ENCODE measurements around the gene MCAM.
A peak's percentile ranks its signal among the peaks of the same experiment; 100 is the strongest.

MCAM gene

DNA sequence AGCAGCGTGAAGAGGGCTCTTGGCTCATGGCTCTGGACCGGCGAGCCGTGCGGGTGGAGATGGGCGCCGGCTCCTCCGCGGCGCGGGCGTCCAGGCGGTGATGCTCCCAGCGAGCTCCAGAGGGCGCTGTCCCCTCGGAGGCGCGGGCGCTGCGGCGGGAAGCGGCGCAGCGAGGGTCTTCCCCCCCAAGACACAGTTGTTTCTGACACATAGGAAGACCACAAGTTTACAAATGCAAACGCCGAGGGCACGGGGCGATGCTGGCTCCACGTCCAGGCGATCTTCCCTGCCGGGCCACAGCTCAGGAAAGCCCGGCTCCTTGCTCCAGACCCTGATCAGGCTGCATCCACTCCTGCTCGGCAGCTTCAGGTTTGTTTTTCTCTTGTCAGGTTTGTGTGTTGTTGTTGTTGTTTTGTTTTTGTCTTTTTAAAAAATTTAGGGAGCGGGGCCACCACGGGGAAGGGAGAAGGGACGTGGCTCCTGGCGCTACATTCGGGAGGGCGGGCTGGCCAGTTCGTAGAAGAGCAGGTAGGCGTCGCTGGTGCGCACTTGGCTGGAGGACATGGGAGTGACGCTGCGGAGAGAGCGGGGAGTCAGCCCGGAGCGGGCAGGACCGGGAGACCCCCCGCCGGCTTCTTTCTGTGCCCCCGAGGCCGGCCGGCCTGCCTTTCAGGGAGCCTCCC is 39.6 kb upstream of the MCAM start:
- H3K9me3 ChIP-seq (ENCODE audit: control insufficient read depth, low read length) = no peaks in the 10 kb centered on the region
- WGBS, 2 experiments (ENCODE audit: insufficient coverage in 2 of 2) = 1 to 2% methylated on average over 40 to 52 of the region's 54 CpGs
- peaks cover 6% of the 10 kb centered on the region for H3K36me3 ChIP-seq (ENCODE audit: control insufficient read depth, insufficient read depth, low read length)
- H3K27ac ChIP-seq (ENCODE audit: low read depth, low read length, severe bottlenecking) = no peak overlapping the region
- H3K4me1 ChIP-seq (ENCODE audit: control insufficient read depth, insufficient read depth, low read length, poor library complexity, severe bottlenecking) = peaks cover 13% of the 10 kb centered on the region
- peak overlapping the region; percentile 33 for H3K4me3 ChIP-seq (ENCODE audit: extremely low read depth, insufficient read depth, low read length, poor library complexity, severe bottlenecking)

- Histone ChIP-seq H3K27ac (ENCODE audit: low read depth, low read length, severe bottlenecking) (no peak overlapping the region), H3K9me3 (ENCODE audit: control insufficient read depth, low read length) (no peaks in the 10 kb centered on the region), H3K36me3 (ENCODE audit: control insufficient read depth, insufficient read depth, low read length) (peaks cover 6% of the 10 kb centered on the region), H3K4me3 (ENCODE audit: extremely low read depth, insufficient read depth, low read length, poor library complexity, severe bottlenecking) (no peak overlapping the region), H3K4me1 (ENCODE audit: control insufficient read depth, insufficient read depth, low read length, poor library complexity, severe bottlenecking) (peaks cover 3% of the 10 kb centered on the region)
- 58 to 71% methylated on average over 4 to 5 of the region's 9 CpGs for WGBS, 2 experiments (ENCODE audit: insufficient coverage in 2 of 2)
Observed at GRCh38 chr11:119355091-119355843, 38.3 kb upstream of the MCAM start.

DNA sequence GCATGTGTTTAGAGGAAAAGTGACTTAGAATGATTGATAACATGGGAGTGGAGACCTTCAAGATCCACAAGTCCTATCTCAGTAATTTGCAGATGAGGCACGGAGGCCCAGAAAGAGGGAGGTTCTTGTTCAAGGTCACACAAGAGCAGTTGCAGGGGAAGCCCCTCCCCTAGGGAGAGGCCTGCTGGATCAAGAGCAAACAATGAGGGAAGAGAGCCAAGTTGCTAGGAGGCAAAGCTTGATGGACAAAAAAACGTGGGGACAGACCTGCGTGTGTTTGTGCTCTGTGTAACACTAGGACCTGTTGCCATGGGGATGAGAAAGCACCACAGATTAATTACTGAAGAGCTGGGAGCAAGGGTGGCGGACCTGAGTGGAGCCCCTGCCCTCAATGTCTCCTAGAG is 35.9 kb upstream of the MCAM start:
- Histone ChIP-seq H3K36me3 (ENCODE audit: control insufficient read depth, insufficient read depth, low read length) (peaks cover 4% of the 10 kb centered on the region), H3K4me1 (ENCODE audit: control insufficient read depth, insufficient read depth, low read length, poor library complexity, severe bottlenecking) (no peaks in the 10 kb centered on the region), H3K27ac (ENCODE audit: low read depth, low read length, severe bottlenecking) (no peak overlapping the region), H3K9me3 (ENCODE audit: control insufficient read depth, low read length) (no peaks in the 10 kb centered on the region), H3K4me3 (ENCODE audit: extremely low read depth, insufficient read depth, low read length, poor library complexity, severe bottlenecking) (no peak overlapping the region)
- WGBS, 2 experiments (ENCODE audit: insufficient coverage in 2 of 2) = 29 to 55% methylated on average over 3 to 4 of the region's 4 CpGs

DNA sequence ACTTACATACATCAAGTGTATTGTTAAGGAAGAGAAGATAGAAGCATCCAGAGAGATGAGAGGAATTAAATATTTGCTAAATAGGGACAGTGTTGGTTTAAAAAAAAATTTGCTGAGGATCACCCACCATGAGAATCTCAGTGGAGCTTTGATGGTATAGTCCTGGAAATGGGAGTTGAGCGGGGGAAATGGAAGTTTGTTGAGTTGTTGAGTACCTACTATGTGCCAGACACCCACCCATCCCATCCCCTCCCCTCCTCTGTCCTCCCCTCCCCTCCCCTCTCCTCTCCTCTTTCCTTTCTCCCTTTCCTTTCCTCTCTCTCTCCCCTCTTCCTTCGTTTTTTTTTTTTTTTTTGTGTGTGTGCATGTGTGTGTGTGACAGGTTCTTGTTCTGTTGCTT is 34.3 kb upstream of the MCAM start:
- no peaks in the 10 kb centered on the region for H3K4me1 ChIP-seq (ENCODE audit: control insufficient read depth, insufficient read depth, low read length, poor library complexity, severe bottlenecking)
- H3K36me3 ChIP-seq (ENCODE audit: control insufficient read depth, insufficient read depth, low read length) = no peaks in the 10 kb centered on the region
- WGBS, 2 experiments (ENCODE audit: insufficient coverage in 2 of 2) = no CpG with 5 or more reads among the region's 2 CpGs
- no peak overlapping the region for H3K27ac ChIP-seq (ENCODE audit: low read depth, low read length, severe bottlenecking)
- no peak overlapping the region for H3K4me3 ChIP-seq (ENCODE audit: extremely low read depth, insufficient read depth, low read length, poor library complexity, severe bottlenecking)
- no peaks in the 10 kb centered on the region for H3K9me3 ChIP-seq (ENCODE audit: control insufficient read depth, low read length)

- 78 to 88% methylated on average over 1 to 5 of the region's 6 CpGs for WGBS, 2 experiments (ENCODE audit: insufficient coverage in 2 of 2)
Observed at GRCh38 chr11:119350302-119350701, 33.4 kb upstream of the MCAM start.

DNA sequence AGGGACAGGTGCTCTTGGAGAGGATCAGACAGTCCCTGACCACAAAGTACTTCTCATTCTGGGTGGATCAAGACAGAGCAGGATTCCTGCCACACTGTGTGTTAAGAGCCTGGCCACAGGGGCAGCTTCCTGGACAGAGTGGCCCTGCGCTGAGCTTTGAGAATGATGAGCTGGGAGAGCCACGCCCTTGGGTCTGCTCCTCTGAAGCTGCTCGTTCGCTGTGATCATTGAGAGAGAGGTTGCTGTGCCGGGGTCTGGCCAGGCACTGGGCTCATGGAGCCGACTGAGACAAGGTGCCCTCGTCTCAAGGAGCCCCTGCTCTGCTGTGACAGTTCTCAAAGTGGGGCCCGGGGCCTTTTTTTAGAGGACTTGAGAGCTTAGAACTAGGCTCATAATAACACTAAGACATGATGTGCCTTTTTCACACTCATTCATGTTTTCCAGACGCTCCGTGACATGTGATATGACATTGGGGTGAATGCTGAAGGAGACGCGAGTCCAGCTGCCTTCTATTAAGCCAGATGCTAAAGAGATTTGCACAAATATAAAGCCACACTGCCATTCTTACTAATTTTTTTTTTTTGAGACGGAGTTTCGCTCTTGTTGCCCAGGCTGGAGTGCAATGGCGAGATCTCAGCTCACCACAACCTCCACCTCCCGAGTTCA is 31.1 kb upstream of the MCAM start:
- H3K4me3 ChIP-seq (ENCODE audit: extremely low read depth, insufficient read depth, low read length, poor library complexity, severe bottlenecking) = no peak overlapping the region
- WGBS, 2 experiments (ENCODE audit: insufficient coverage in 2 of 2) = 80 to 91% methylated on average over 10 to 13 of the region's 16 CpGs
- H3K4me1 ChIP-seq (ENCODE audit: control insufficient read depth, insufficient read depth, low read length, poor library complexity, severe bottlenecking) = no peaks in the 10 kb centered on the region
- H3K27ac ChIP-seq (ENCODE audit: low read depth, low read length, severe bottlenecking) = no peak overlapping the region
- H3K36me3 ChIP-seq (ENCODE audit: control insufficient read depth, insufficient read depth, low read length) = no peaks in the 10 kb centered on the region
- H3K9me3 ChIP-seq (ENCODE audit: control insufficient read depth, low read length) = no peaks in the 10 kb centered on the region

More at GRCh38 chr11:119350302-119350701, 33.4 kb upstream of the MCAM start:
- no peaks in the 10 kb centered on the region for H3K4me1 ChIP-seq (ENCODE audit: control insufficient read depth, insufficient read depth, low read length, poor library complexity, severe bottlenecking)
- no peaks in the 10 kb centered on the region for H3K36me3 ChIP-seq (ENCODE audit: control insufficient read depth, insufficient read depth, low read length)
- no peak overlapping the region for H3K27ac ChIP-seq (ENCODE audit: low read depth, low read length, severe bottlenecking)
- H3K4me3 ChIP-seq (ENCODE audit: extremely low read depth, insufficient read depth, low read length, poor library complexity, severe bottlenecking) = no peak overlapping the region
- H3K9me3 ChIP-seq (ENCODE audit: control insufficient read depth, low read length) = no peaks in the 10 kb centered on the region

DNA sequence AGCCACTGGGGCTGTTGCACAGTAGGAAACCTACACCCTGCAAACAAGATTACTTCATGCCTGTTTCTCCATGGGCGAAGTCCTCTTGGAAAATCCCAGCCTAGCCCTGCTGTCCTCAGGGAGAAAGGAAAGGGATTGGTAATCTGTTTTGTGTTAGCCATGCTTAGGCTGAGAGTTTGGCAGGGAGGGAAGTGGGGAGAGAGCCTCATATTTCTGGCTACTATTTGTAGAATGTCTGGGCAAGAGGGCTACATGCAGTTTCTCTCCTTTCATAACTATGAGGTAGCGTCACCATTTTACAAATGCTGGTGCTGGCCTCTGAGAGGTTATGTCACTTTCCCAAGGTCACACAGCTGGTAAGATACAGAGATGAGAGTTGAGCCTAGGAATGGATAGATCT is 30.3 kb upstream of the MCAM start:
- no peak overlapping the region for H3K27ac ChIP-seq (ENCODE audit: low read depth, low read length, severe bottlenecking)
- 100% methylated on average over 1 of the region's 2 CpGs; no CpG with 5 or more reads in 1 of the 2 experiments for WGBS, 2 experiments (ENCODE audit: insufficient coverage in 2 of 2)
- no peaks in the 10 kb centered on the region for H3K9me3 ChIP-seq (ENCODE audit: control insufficient read depth, low read length)
- H3K36me3 ChIP-seq (ENCODE audit: control insufficient read depth, insufficient read depth, low read length) = no peaks in the 10 kb centered on the region
- no peak overlapping the region for H3K4me3 ChIP-seq (ENCODE audit: extremely low read depth, insufficient read depth, low read length, poor library complexity, severe bottlenecking)
- H3K4me1 ChIP-seq (ENCODE audit: control insufficient read depth, insufficient read depth, low read length, poor library complexity, severe bottlenecking) = no peaks in the 10 kb centered on the region

- WGBS, 2 experiments (ENCODE audit: insufficient coverage in 2 of 2) = 69 to 85% methylated on average over 3 to 4 of the region's 6 CpGs
- H3K4me3 ChIP-seq (ENCODE audit: extremely low read depth, insufficient read depth, low read length, poor library complexity, severe bottlenecking) = no peak within 1 kb of the TSS
- H3K36me3 ChIP-seq (ENCODE audit: control insufficient read depth, insufficient read depth, low read length) = no peaks in the 10 kb centered on the region
- no peaks in the 10 kb centered on the region for H3K9me3 ChIP-seq (ENCODE audit: control insufficient read depth, low read length)
- H3K27ac ChIP-seq (ENCODE audit: low read depth, low read length, severe bottlenecking) = no peak within 1 kb of the TSS
- no peaks in the 10 kb centered on the region for H3K4me1 ChIP-seq (ENCODE audit: control insufficient read depth, insufficient read depth, low read length, poor library complexity, severe bottlenecking)
Observed at GRCh38 chr11:119346605-119347004, 29.7 kb upstream of the MCAM start, which contains the start of gene MFRP. Gene MFRP (minus strand): TSS chr11:119346705. CDS start chr11:119346513, 192 bp downstream.

DNA sequence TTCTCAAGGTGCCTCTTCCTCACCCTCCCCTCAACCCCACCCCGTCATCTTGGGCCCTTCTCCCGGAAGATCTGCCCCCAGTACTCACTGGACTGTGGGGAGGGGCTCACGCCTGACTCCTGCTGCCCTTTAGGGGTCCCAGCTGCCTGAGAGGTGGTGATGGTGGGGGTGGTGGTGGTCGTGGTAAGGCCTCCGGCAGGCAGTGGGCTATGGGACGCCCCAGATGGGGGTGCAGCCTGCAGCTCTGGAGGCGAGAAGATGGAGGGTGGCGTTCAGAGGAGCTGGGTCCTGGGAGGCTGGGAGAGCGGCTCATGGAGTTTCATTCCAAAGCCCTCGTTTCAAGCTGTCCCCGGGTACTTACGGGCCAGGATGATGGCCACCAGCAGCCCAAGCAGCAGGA is 28.8 kb upstream of the MCAM start:
- H3K27ac ChIP-seq (ENCODE audit: low read depth, low read length, severe bottlenecking) = no peak overlapping the region
- no peak overlapping the region for H3K4me3 ChIP-seq (ENCODE audit: extremely low read depth, insufficient read depth, low read length, poor library complexity, severe bottlenecking)
- no peaks in the 10 kb centered on the region for H3K36me3 ChIP-seq (ENCODE audit: control insufficient read depth, insufficient read depth, low read length)
- H3K9me3 ChIP-seq (ENCODE audit: control insufficient read depth, low read length) = no peaks in the 10 kb centered on the region
- 89 to 94% methylated on average over 7 to 8 of the region's 12 CpGs for WGBS, 2 experiments (ENCODE audit: insufficient coverage in 2 of 2)
- no peaks in the 10 kb centered on the region for H3K4me1 ChIP-seq (ENCODE audit: control insufficient read depth, insufficient read depth, low read length, poor library complexity, severe bottlenecking)

DNA sequence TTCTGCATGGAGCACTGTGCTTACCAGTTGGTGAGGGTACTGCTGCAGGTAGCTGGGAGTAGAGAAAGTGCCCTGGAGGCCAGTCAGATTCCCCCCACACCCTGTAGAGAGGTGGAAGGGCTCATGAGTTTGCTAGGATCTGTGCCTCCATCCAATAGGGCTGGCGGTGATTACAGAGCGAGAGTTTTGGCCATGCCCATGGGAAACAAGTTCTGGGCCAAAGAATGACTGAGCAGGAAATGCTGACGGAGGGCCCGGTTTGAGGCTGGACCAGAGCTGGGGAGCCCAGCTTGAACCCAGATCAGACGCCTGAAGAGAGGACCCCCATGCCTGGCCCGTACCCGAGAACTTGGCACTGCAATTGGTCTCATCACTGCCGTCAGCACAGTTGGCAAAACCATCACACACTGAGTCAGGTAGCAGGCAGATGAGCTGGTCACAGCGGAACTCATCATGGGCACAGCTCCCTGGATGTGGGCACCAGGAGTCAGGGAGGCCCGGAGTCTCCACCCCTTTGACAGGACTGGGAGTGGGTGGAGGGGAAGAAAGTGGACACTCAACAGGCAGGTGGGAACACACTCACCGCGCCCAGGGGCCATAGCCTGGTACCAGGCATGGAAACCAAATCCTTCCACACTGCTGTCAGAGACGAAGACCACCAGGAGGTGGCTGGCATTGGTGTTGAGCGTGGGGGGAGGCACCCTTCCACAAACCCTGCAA is 27.5 kb upstream of the MCAM start:
- Histone ChIP-seq H3K4me1 (ENCODE audit: control insufficient read depth, insufficient read depth, low read length, poor library complexity, severe bottlenecking) (peaks cover 4% of the 10 kb centered on the region), H3K36me3 (ENCODE audit: control insufficient read depth, insufficient read depth, low read length) (no peaks in the 10 kb centered on the region), H3K27ac (ENCODE audit: low read depth, low read length, severe bottlenecking) (no peak overlapping the region), H3K9me3 (ENCODE audit: control insufficient read depth, low read length) (no peaks in the 10 kb centered on the region), H3K4me3 (ENCODE audit: extremely low read depth, insufficient read depth, low read length, poor library complexity, severe bottlenecking) (no peak overlapping the region)
- 87% methylated on average over 10 to 11 of the region's 14 CpGs for WGBS, 2 experiments (ENCODE audit: insufficient coverage in 2 of 2)
